ENCODE results near the gene MGME1. TPM values are rescaled to one million over a fixed set of nuclear protein-coding genes. Genes with fewer than 3 reads are reported as not detected.

The MGME1 gene
- total and polyA plus RNA-seq, 9 of the 15 experiments (the other 6 are each of a cell fraction or from before 2014, with no cell fraction given): 13.4 to 45.1 (median 30.6) TPM

DNA sequence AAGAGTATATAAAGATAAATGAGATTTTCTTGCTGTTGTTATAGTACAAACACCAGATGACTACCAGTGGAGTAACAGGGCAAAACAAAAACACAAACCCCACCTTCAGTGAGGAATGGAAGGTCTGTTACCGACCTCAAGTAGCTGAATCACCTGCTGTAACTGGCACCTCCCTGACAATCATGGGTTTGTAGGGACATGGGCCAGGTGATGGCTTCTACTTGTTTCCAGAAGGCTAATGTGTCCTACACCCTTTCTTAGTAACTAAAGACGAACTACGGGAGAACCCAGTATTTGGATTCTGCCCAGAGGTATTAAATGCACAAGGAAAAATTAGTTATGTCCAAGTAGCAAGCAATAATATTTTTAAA lies 27.0 kb upstream of the MGME1 start:
- Histone ChIP-seq H3K4me1 (replicated peaks in 1 of 2; ENCODE audit: control insufficient read depth in 2 of 2, insufficient read depth in 2 of 2, low read length in 2 of 2) (peaks cover 0 to 9% of the 10 kb centered on the region in 2 experiments; a peak in 3 of 5 replicates), H3K36me3 (ENCODE audit: control insufficient read depth, insufficient read depth, low read length) (peaks cover 61% of the 10 kb centered on the region; the same call in 2 of the 3 replicates), H3K9me1 (ENCODE audit: control insufficient read depth, insufficient read depth, low read length) (no peaks in the 10 kb centered on the region), H3K4me3 (no peak overlapping the region), H3K9ac (ENCODE audit: insufficient read depth in 1 of 2, low read depth in 2 of 2, low read length in 2 of 2) (no peak overlapping the region), H3K4me2 (ENCODE audit: insufficient read depth, low read length) (no peak overlapping the region), H3K9me3 (replicated peaks; ENCODE audit: control insufficient read depth, insufficient read depth, low read depth, low read length) (no peaks in the 10 kb centered on the region), H4K20me1 (replicated peaks; ENCODE audit: control insufficient read depth, insufficient read depth, low read length) (peaks cover 9% of the 10 kb centered on the region; the same call in 1 of the 2 replicates), H3K27ac (ENCODE audit: extremely low read depth, low read depth, low read length) (no peak overlapping the region), H2AFZ (ENCODE audit: low read depth, low read length) (no peak overlapping the region), H3K79me2 (ENCODE audit: control insufficient read depth, insufficient read depth, low read length) (no peaks in the 10 kb centered on the region; the same call in 1 of the 3 replicates), H3K27me3 (ENCODE audit: control insufficient read depth in 2 of 2, insufficient read depth in 2 of 2, low read length in 2 of 2) (no peaks in the 10 kb centered on the region)
- TF ChIP-seq CGGBP1 (CRISPR knock-in tag; IDR thresholded peaks at IDR 0.05) (no peak), ZNF77 (CRISPR knock-in tag; IDR thresholded peaks at IDR 0.05) (no peak), STAT5A (IDR thresholded peaks at IDR 0.05; ENCODE audit: borderline replicate concordance, low read length) (no peak), NEUROD1 (IDR thresholded peaks at IDR 0.05; ENCODE audit: borderline replicate concordance, low read depth, low read length, partially characterized antibody) (no peak), JUNB (CRISPR knock-in tag; conservative IDR thresholded peaks at IDR 0.05) (no peak), MEIS2 (IDR thresholded peaks at IDR 0.05; ENCODE audit: partially characterized antibody) (no peak), MTF1 (CRISPR knock-in tag; IDR thresholded peaks at IDR 0.05; ENCODE audit: borderline replicate concordance) (no peak), SFPQ (IDR thresholded peaks at IDR 0.05; ENCODE audit: low read depth, low read length) (no peak), MLLT1 (IDR thresholded peaks at IDR 0.05) (no peak)
- ChIA-PET POLR2A (no interaction called here), CTCF (ENCODE audit: low intra/inter-chr PET ratio) (no interaction called here)
- no peak for DNase-seq (ENCODE audit: extremely low read depth in 1 of 4, low spot score in 3 of 4)
- in situ Hi-C loops (cut with MboI): no loop called here
- no peak for FAIRE-seq
- WGBS (ENCODE audit: insufficient coverage, low coverage, missing lambda C conversion rate): 80% methylated on average over 3 of the region's 3 CpGs
- intact Hi-C loops (cut with micrococcal nuclease): no loop called here
- ATAC-seq: no peak
- BruUV-seq (replicated peaks): no TSS peak
